Uterus (tissue), 2 donors: ENCODE data around the gene TSPAN13.

Experiments used
- CTCF ChIP-seq, 4 experiments: fragments of 200-600 bp in 2 of 4; fragments of 450-650 bp in 2 of 4; sonication (generic) in 2 of 4; IDR thresholded peaks; one replicate each; pipeline ENCODE4 v1.5.1; 2016 to 2019; ENCODE audit warnings: antibody characterized with exemption in 4 of 4, mild to moderate bottlenecking in 2 of 4, moderate library complexity in 1 of 4
- POLR2A ChIP-seq, 2 donors: fragments of 450-650 bp; IDR thresholded peaks; one replicate each; pipeline ENCODE4 v1.6.1; 2016; ENCODE audit warnings: antibody characterized with exemption in 2 of 2, mild to moderate bottlenecking in 1 of 2, moderate library complexity in 1 of 2

- TF ChIP-seq POLR2A (IDR thresholded peaks at IDR 0.05): no peak
- TF ChIP-seq CTCF (IDR thresholded peaks at IDR 0.05): no peak
These were observed 72.5 kb downstream of the TSPAN13 start for GRCh38 chr7:16826060-16826459.
